Measurements from ENCODE around the gene PAPOLB.

Gene PAPOLB

GRCh38 chr7:4820405-4820966 is 41.3 kb downstream of the PAPOLB start:
- DNase-seq = no peak

GRCh38 chr7:4819560-4820404 is 42.0 kb downstream of the PAPOLB start:
- no peak for DNase-seq

- no peak for DNase-seq
Observed at GRCh38 chr7:4818000-4818794, 43.6 kb downstream of the PAPOLB start.

- DNase-seq = no peak
Observed at GRCh38 chr7:4817178-4817901, 44.5 kb downstream of the PAPOLB start.

GRCh38 chr7:4816419-4817080 is 45.3 kb downstream of the PAPOLB start:
- no peak for DNase-seq

- DNase-seq = no peak
Observed at GRCh38 chr7:4815609-4816418, 46.0 kb downstream of the PAPOLB start.

GRCh38 chr7:4815121-4815520 is 46.7 kb downstream of the PAPOLB start:
- no peak for DNase-seq

- DNase-seq = no peak
Observed at GRCh38 chr7:4814433-4814832, 47.4 kb downstream of the PAPOLB start.

GRCh38 chr7:4809666-4810065 is 52.2 kb downstream of the PAPOLB start:
- DNase-seq = no peak

- no peak for DNase-seq
Observed at GRCh38 chr7:4809091-4809591, 52.7 kb downstream of the PAPOLB start.

GRCh38 chr7:4808565-4808964 is 53.3 kb downstream of the PAPOLB start:
- DNase-seq = no peak

GRCh38 chr7:4808026-4808425 is 53.8 kb downstream of the PAPOLB start:
- no peak for DNase-seq

Measured in activated CD4-positive, CD25-positive, alpha-beta regulatory T cell (primary cell).